ENCODE measurements around the gene RNF167.

Gene RNF167

GRCh38 chr17:4986951-4987766, 47.1 kb downstream of the RNF167 start, which contains the start of gene CAMTA2:
Gene CAMTA2 (minus strand): TSS chr17:4987675. CDS start chr17:4986222, 1,453 bp downstream.
- no peak for FAIRE-seq

- FAIRE-seq, result no peak
These were observed 47.9 kb downstream of the RNF167 start for GRCh38 chr17:4987767-4988567.

DNA sequence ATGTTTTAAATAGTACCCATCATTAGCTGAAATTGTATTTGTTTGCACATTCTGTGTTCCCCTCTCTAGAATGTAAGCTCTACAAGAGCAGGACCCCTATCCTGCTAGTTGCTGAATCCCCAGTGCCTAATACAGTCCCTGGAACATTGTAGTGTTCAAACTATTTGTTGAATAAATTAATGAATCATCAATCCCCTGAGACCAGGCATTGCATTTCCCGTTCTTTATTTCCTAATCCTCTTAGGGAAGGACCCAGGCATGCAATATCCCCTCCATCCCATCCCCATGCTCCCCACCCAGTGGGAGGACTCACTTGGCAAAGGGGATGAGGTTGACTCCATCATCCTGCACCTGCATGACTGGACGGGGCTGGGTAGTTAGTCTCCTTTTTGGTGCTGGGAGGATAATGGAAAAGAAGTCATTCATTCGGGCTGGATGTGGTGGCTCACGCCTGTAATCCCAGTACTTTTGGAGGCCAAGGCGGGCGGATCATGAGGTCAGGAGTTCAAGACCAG, 54.1 kb downstream of the RNF167 start:
- no peak for FAIRE-seq

All from islet of Langerhans (tissue), 1 donor.